HepG2 (cell line): Measurements from ENCODE around the gene SLC6A9.

Source experiments
- CTCF ChIP-seq: sonication (generic); formaldehyde crosslinking; IDR thresholded peaks from 2 replicates; pipeline ENCODE4 v1.5.0; 2020; ENCODE audit warnings: mild to moderate bottlenecking, missing genetic modification reagents, moderate library complexity
- EP300 ChIP-seq, 3 experiments: sonication (generic) in 1 of 3; formaldehyde crosslinking in 1 of 3; IDR thresholded peaks; 2 replicates each; pipeline versions ENCODE4 v1.5.1 to v1.6.1; 2011 to 2020; ENCODE audit warnings: low read depth in 2 of 3, low read length in 2 of 3, borderline replicate concordance in 1 of 3, improper control_type of control experiment in 1 of 3, mild to moderate bottlenecking in 1 of 3, missing genetic modification reagents in 1 of 3, moderate library complexity in 1 of 3
- KMT2A ChIP-seq: sonication (generic); formaldehyde crosslinking; IDR thresholded peaks from 2 replicates; pipeline ENCODE4 v1.4.0; 2020; ENCODE audit warnings: missing genetic modification reagents
- SMAD3 ChIP-seq: sonication (generic); formaldehyde crosslinking; IDR thresholded peaks from 2 replicates; pipeline ENCODE4 v1.4.0; 2020; ENCODE audit warnings: missing genetic modification reagents
- TAF1 ChIP-seq: sonication (generic); formaldehyde crosslinking; IDR thresholded peaks from 2 replicates; pipeline ENCODE4 v1.4.0; 2020; ENCODE audit warnings: missing genetic modification reagents
- THRA ChIP-seq: sonication (generic); formaldehyde crosslinking; IDR thresholded peaks from 2 replicates; pipeline ENCODE4 v1.4.0; 2020; ENCODE audit warnings: missing genetic modification reagents, borderline replicate concordance
- TF ChIP-seq, protein P1 (sequence below): IDR thresholded peaks from 2 replicates; pipeline ENCODE4 v1.6.1; 2012; ENCODE audit warnings: inconsistent platforms
- TF ChIP-seq, protein P2 (sequence below): sonication (generic); formaldehyde crosslinking; IDR thresholded peaks from 2 replicates; pipeline ENCODE4 v1.4.0; 2020; ENCODE audit warnings: missing genetic modification reagents

GRCh38 chr1:43961692-43962091, 69.6 kb downstream of the SLC6A9 start:
- TF ChIP-seq KMT2A (CRISPR knock-in tag) (no peak), CTCF (CRISPR knock-in tag) (no peak), SMAD3 (CRISPR knock-in tag) (no peak), TAF1 (CRISPR knock-in tag) (no peak), EP300 (IDR thresholded peaks at IDR 0.05; ENCODE audit: low read depth in 2 of 2, low read length in 2 of 2) (no peak), EP300 (CRISPR knock-in tag; IDR thresholded peaks at IDR 0.05; ENCODE audit: borderline replicate concordance) (no peak), THRA (CRISPR knock-in tag) (no peak)
- TF ChIP-seq, protein P1, sequence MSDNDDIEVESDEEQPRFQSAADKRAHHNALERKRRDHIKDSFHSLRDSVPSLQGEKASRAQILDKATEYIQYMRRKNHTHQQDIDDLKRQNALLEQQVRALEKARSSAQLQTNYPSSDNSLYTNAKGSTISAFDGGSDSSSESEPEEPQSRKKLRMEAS = no peak
- TF ChIP-seq, protein P2, sequence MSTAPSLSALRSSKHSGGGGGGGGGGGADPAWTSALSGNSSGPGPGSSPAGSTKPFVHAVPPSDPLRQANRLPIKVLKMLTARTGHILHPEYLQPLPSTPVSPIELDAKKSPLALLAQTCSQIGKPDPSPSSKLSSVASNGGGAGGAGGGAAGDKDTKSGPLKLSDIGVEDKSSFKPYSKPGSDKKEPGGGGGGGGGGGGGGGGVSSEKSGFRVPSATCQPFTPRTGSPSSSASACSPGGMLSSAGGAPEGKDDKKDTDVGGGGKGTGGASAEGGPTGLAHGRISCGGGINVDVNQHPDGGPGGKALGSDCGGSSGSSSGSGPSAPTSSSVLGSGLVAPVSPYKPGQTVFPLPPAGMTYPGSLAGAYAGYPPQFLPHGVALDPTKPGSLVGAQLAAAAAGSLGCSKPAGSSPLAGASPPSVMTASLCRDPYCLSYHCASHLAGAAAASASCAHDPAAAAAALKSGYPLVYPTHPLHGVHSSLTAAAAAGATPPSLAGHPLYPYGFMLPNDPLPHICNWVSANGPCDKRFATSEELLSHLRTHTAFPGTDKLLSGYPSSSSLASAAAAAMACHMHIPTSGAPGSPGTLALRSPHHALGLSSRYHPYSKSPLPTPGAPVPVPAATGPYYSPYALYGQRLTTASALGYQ = no peak
